ENCODE data around the gene OTUD5.

- no peak for TF ChIP-seq CHD2 (IDR thresholded peaks at IDR 0.05; ENCODE audit: low read length, partially characterized antibody)
- TF ChIP-seq, protein P1, sequence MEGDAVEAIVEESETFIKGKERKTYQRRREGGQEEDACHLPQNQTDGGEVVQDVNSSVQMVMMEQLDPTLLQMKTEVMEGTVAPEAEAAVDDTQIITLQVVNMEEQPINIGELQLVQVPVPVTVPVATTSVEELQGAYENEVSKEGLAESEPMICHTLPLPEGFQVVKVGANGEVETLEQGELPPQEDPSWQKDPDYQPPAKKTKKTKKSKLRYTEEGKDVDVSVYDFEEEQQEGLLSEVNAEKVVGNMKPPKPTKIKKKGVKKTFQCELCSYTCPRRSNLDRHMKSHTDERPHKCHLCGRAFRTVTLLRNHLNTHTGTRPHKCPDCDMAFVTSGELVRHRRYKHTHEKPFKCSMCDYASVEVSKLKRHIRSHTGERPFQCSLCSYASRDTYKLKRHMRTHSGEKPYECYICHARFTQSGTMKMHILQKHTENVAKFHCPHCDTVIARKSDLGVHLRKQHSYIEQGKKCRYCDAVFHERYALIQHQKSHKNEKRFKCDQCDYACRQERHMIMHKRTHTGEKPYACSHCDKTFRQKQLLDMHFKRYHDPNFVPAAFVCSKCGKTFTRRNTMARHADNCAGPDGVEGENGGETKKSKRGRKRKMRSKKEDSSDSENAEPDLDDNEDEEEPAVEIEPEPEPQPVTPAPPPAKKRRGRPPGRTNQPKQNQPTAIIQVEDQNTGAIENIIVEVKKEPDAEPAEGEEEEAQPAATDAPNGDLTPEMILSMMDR (IDR thresholded peaks at IDR 0.05): no peak
Observed at GRCh38 chrX:48905090-48905790, 52.2 kb downstream of the OTUD5 start.

All from A549 (cell line).